T-helper 2 cell treated with Interferon-gamma antibody and Interleukin-4, amounts not matched to agents 5 μg/mL and 100 μg/mL, for 36 hours (primary cell): ENCODE measurements around the gene FILIP1.
"Not testable (repeated sequence)": the region's sequence is repeated elsewhere in the genome, so short reads cannot be mapped to it uniquely, and the experiment has no call there.

Experiments used
- DNase-seq: peaks from one replicate; pipeline ENCODE4 v3.0.0; 2021; ENCODE audit warnings: low spot score
- H3K27ac Mint-ChIP-seq: one replicate; pipeline ENCODE4 v1.8.0; 2021; ENCODE audit warnings: mild to moderate bottlenecking, mixed read lengths
- H3K27me3 Mint-ChIP-seq: one replicate; pipeline ENCODE4 v1.8.0; 2021; ENCODE audit warnings: low read depth, mixed read lengths
- H3K36me3 Mint-ChIP-seq: one replicate; pipeline ENCODE4 v1.8.0; 2021; ENCODE audit warnings: low read depth, mixed read lengths
- H3K4me1 Mint-ChIP-seq: one replicate; pipeline ENCODE4 v1.8.0; 2021; ENCODE audit warnings: low read depth, mixed read lengths
- H3K4me3 Mint-ChIP-seq: one replicate; pipeline ENCODE4 v1.8.0; 2022; ENCODE audit warnings: mild to moderate bottlenecking, moderate library complexity, mixed read lengths
- H3K9me3 Mint-ChIP-seq: one replicate; pipeline ENCODE4 v1.8.0; 2021; ENCODE audit warnings: mixed read lengths

FILIP1 gene

GRCh38 chr6:75415804-75416203 is 77.8 kb downstream of the FILIP1 start:
- Mint-ChIP-seq H3K27ac (no peak overlapping the region), H3K27me3 (peaks cover 8% of the 10 kb centered on the region), H3K9me3 (no peaks in the 10 kb centered on the region), H3K4me1 (no peaks in the 10 kb centered on the region), H3K4me3 (no peak overlapping the region), H3K36me3 (no peaks in the 10 kb centered on the region)
- no peak for DNase-seq

- Mint-ChIP-seq H3K36me3 (no peaks in the 10 kb centered on the region), H3K27me3 (peaks cover 8% of the 10 kb centered on the region), H3K4me1 (no peaks in the 10 kb centered on the region), H3K4me3 (no peak overlapping the region), H3K9me3 (no peaks in the 10 kb centered on the region), H3K27ac (no peak overlapping the region)
- no peak for DNase-seq
Measured at GRCh38 chr6:75414445-75415021, 79.1 kb downstream of the FILIP1 start.

DNA sequence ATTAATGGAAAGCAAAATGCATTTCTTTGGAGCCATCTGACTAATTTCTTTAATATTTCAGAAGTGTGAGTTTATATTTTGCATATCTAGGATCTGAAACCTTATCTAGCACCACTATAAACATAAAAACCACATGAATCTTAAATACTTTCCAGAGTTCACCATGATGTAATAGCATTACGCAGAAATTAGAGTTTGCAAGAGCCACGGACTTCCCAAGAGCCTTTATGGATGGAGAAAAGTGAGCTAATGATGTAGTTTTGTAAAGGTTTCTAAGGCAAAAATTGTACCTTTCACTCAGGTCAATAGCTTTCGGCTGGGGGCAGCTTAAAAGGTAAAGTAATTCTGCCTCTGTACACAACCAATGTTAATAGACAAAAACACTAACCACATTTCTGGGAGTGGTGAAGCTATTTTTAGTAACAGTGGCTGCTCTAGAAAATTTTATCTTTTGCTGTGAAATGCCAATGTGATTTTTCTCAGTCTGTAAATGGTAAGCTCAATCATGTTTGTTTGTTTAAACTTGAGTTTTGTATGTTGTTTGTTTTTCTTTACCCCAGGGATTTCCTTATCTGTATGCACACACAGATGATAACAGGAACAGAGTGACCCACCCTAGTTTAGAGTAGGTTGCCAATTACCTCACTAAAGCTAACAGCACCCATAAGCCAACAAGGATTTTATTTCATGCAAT is 80.5 kb downstream of the FILIP1 start:
- no peaks in the 10 kb centered on the region for H3K9me3 Mint-ChIP-seq
- no peaks in the 10 kb centered on the region for H3K4me1 Mint-ChIP-seq
- no peak overlapping the region for H3K27ac Mint-ChIP-seq
- no peak for DNase-seq
- H3K27me3 Mint-ChIP-seq, result peaks cover 6% of the 10 kb centered on the region
- H3K4me3 Mint-ChIP-seq, result no peak overlapping the region
- H3K36me3 Mint-ChIP-seq, result no peaks in the 10 kb centered on the region

- H3K27ac Mint-ChIP-seq, H3K27me3 Mint-ChIP-seq, H3K36me3 Mint-ChIP-seq, H3K9me3 Mint-ChIP-seq, H3K4me3 Mint-ChIP-seq, H3K4me1 Mint-ChIP-seq, DNase-seq: not testable (repeated sequence)
Measured at GRCh38 chr6:75410564-75410963, 83.0 kb downstream of the FILIP1 start.

DNA sequence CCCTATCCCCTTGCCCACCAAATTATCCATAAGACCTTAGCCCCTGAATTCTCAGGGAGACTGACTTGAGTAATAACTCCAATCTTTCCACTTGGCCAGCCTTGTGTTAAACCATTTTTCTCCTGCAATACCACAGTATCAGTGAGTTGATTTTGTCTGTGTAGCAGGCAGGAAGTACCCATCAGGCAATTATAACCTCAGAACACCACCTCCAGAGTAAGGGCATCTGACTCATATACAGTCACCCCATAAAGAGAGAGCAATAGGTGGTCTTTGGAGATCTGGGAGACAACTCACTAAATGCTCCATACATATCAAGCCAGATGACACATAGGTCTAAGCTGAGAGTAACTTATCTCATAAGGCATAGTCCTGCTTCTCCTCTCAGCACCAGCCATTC is 83.7 kb downstream of the FILIP1 start:
- no peaks in the 10 kb centered on the region for H3K4me1 Mint-ChIP-seq
- no peaks in the 10 kb centered on the region for H3K9me3 Mint-ChIP-seq
- DNase-seq, result no peak
- H3K27me3 Mint-ChIP-seq, result peaks cover 3% of the 10 kb centered on the region
- H3K4me3 Mint-ChIP-seq, result no peak overlapping the region
- no peaks in the 10 kb centered on the region for H3K36me3 Mint-ChIP-seq
- H3K27ac Mint-ChIP-seq, result no peak overlapping the region

- H3K9me3 Mint-ChIP-seq, result no peaks in the 10 kb centered on the region
- no peak overlapping the region for H3K27ac Mint-ChIP-seq
- no peak for DNase-seq
- H3K27me3 Mint-ChIP-seq, result no peaks in the 10 kb centered on the region
- H3K4me1 Mint-ChIP-seq, result no peaks in the 10 kb centered on the region
- H3K36me3 Mint-ChIP-seq, result no peaks in the 10 kb centered on the region
- H3K4me3 Mint-ChIP-seq, result no peak overlapping the region
Measured at GRCh38 chr6:75409286-75409685, 84.3 kb downstream of the FILIP1 start.

DNA sequence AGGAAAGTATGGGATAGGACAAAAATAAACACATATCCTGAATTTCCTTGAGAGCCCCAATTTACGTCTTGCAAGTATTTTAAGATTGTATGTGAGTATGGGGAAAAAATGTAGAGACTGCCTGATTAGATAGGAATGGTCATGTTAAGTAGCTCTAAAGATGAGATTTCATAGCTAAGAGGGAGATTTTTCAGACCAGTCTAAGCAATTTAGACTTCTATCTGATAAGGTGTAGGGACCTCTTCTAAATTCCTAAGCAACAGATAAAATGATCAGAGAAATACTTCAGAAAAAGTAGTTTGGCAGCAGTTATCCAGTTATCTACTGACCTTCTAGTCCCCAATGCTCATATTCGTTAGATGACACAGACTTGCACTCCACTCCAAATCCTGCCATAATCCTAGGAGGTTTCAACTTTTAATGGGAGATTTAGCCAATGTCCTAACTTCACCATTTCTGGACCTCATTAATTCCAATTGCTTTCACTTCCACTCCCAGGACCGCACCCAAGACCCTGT is 90.0 kb downstream of the FILIP1 start:
- Mint-ChIP-seq H3K27me3 (peaks cover 5% of the 10 kb centered on the region), H3K4me3 (no peak overlapping the region), H3K9me3 (no peaks in the 10 kb centered on the region), H3K36me3 (no peaks in the 10 kb centered on the region), H3K27ac (no peak overlapping the region), H3K4me1 (no peaks in the 10 kb centered on the region)
- no peak for DNase-seq

GRCh38 chr6:75402296-75402695 is 91.3 kb downstream of the FILIP1 start:
- Mint-ChIP-seq H3K27ac (no peak overlapping the region), H3K9me3 (no peaks in the 10 kb centered on the region), H3K27me3 (peaks cover 5% of the 10 kb centered on the region), H3K36me3 (no peaks in the 10 kb centered on the region), H3K4me1 (no peaks in the 10 kb centered on the region), H3K4me3 (no peak overlapping the region)
- no peak for DNase-seq

DNA sequence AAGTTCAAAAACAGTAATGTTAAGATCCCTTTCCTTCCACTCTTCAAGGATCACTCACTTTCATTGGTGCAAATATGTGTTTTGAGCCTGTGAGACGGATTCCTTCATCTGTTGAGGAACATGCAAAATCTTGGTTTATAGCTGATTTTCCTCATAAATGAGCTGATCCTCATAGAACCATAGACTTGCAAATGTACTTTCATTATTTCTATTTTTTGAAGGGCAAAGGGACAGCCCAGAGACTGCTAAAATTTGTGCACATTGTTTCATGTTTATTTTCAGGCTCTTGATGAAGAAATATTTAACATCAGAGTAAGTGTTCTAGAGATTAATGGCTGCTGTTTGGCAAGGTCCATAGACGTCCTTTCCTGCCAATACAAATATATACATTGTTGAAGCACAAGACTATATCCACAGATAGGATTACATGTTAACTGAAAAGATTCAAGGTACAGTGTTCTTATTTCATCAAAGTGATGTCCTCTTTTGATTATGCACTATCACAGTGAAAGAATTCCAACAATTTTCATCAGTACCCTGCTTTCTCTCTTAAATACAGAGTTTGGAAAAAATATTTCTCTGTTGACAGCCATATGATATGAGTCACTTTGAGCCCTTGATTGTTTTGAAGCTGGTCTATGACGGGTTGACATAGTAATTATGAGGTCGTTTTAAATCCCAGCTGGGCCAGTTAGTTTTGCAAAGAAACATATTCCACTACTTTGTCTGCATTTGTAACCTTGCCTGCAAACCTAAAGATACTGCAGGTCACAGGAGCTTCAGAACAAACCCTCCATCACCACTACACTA is 95.7 kb downstream of the FILIP1 start:
- no peak for DNase-seq
- Mint-ChIP-seq H3K36me3 (no peaks in the 10 kb centered on the region), H3K4me3 (no peak overlapping the region), H3K4me1 (no peaks in the 10 kb centered on the region), H3K27me3 (peaks cover 2% of the 10 kb centered on the region), H3K27ac (no peak overlapping the region), H3K9me3 (no peaks in the 10 kb centered on the region)

DNA sequence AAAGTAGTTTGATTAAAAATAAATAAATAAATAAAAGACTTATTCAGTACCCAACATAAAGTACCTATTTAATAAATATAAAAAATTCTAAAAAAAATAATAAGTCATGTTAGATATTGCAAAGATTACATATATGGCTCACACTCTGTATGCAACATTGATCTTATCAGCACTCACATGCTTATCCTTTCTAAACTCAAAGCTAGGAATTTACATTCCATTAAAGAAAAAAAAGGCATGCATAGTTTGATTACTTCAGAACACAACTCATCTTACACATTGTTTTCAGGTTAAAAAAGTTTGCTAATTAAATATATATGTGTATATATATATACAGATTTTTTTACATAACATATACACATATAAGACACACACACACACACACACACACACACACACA is 96.4 kb downstream of the FILIP1 start:
- H3K4me3 Mint-ChIP-seq, result no peak overlapping the region
- no peaks in the 10 kb centered on the region for H3K36me3 Mint-ChIP-seq
- H3K4me1 Mint-ChIP-seq, result no peaks in the 10 kb centered on the region

GRCh38 chr6:75396005-75396800 is 97.4 kb downstream of the FILIP1 start:
- Mint-ChIP-seq H3K4me3 (no peak overlapping the region), H3K27ac (no peak overlapping the region), H3K4me1 (no peaks in the 10 kb centered on the region), H3K27me3 (no peaks in the 10 kb centered on the region), H3K36me3 (no peaks in the 10 kb centered on the region), H3K9me3 (no peaks in the 10 kb centered on the region)
- DNase-seq, result no peak

More for the DNA sequence above, 96.4 kb downstream of the FILIP1 start:
- H3K27me3 Mint-ChIP-seq, result no peaks in the 10 kb centered on the region
- no peaks in the 10 kb centered on the region for H3K9me3 Mint-ChIP-seq
- no peak for DNase-seq
- H3K27ac Mint-ChIP-seq, result no peak overlapping the region

DNA sequence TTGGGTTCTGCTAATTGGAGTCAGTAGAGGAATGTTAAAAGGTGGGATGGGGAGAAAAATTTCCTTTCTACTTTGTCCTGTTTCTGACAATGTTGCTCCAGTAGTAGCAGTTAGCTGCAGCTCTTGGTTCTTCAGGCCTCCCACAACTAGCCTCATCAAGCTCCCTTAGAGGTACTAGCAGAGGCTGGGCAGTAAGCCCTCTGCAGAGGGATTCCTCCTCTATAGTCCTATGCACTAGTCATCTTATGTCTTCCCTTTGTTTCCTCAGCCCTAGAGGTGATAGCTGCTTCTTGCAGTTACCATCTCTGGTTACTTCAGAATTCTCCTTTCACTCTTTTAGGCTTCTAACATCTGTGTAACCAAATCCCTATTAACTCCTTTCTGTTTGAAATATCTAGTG is 99.8 kb downstream of the FILIP1 start:
- Mint-ChIP-seq H3K27me3 (no peaks in the 10 kb centered on the region), H3K27ac (no peak overlapping the region), H3K36me3 (no peaks in the 10 kb centered on the region), H3K4me3 (no peak overlapping the region), H3K9me3 (no peaks in the 10 kb centered on the region), H3K4me1 (no peaks in the 10 kb centered on the region)
- no peak for DNase-seq

- no peaks in the 10 kb centered on the region for H3K9me3 Mint-ChIP-seq
- H3K4me1 Mint-ChIP-seq, result no peaks in the 10 kb centered on the region
- H3K27me3 Mint-ChIP-seq, result no peaks in the 10 kb centered on the region
- no peak for DNase-seq
- no peak overlapping the region for H3K27ac Mint-ChIP-seq
- H3K4me3 Mint-ChIP-seq, result no peak overlapping the region
- H3K36me3 Mint-ChIP-seq, result no peaks in the 10 kb centered on the region
Measured at GRCh38 chr6:75391276-75391675, 102.3 kb downstream of the FILIP1 start.
